Stimulated activated CD4-positive, alpha-beta T cell treated with anti-CD3 and anti-CD28 coated beads, TNF-alpha, amount 100 ng/mL, for 48 hours (primary cell): Measurements from ENCODE around the gene CRYL1.

Experiments
- DNase-seq, 3 donors: peaks; one replicate each; pipeline ENCODE4 v3.0.0-alpha.2; 2020; ENCODE audit warnings: low read depth in 3 of 3

CRYL1 gene

DNA sequence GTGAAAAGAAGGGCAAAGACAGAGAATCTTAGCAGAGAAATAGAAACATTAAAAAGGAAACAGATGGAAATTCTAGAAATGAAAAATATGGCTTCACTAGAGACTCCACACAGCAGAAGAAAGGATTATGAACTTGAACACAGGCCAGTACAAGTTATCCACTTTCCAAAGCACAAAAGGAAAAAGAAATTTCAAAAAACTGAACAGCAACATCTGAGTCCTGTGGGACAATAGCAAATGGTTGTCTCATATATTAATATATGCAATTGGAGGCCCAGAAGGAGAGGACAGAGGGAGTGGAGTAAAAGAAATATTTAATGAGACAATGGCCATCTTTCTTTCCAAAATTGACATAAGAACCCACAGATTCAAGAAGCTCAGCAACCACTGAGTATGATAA is 151.8 kb downstream of the CRYL1 start:
- no peak for DNase-seq

DNA sequence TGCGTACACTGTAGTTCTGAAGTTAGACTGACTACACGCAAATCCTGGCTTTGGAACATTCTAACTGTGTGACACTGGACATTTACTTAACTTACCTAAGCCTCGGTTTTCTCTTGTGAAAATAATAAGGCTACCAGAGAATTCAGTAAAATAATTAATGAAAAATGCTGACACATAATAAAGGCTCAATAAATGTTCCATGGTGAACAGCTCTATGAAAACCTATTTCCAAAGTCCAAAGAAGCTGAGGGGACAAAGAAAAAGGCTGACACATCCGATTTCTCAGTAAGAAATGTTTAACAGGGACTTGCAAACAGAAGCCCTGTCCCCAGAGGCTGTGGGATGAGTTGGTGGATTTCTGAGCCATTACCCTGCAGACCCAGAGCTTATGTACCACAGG is 153.8 kb downstream of the CRYL1 start:
- no peak for DNase-seq

DNA sequence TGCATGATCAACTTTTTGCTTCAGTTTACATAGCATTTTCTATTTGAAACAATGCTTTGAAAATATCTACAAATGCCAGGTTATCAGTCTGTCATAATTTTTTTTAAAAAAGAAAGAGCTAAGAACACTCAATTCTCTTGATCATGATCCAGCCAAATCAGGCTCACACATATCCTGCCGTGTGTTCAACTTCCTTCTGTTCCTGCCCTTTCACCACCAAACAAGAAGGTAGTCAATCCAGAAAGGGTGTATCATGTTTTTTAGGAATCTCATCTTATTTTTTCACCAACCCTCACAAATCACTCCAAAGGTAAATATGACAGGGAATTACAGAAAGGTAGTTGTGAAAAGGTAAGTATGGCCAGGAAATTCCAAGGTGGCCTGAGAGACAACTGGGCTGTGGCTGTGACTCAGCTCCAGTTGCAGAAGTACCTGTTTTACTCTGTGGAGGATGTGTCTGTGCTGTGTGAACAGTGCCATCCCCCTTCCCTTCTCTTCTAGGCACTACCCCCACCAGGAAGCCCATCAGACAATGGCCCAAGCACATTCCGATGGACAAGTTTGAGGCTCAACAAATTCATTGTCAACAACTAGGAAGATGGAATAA is 154.7 kb downstream of the CRYL1 start:
- DNase-seq = no peak

DNA sequence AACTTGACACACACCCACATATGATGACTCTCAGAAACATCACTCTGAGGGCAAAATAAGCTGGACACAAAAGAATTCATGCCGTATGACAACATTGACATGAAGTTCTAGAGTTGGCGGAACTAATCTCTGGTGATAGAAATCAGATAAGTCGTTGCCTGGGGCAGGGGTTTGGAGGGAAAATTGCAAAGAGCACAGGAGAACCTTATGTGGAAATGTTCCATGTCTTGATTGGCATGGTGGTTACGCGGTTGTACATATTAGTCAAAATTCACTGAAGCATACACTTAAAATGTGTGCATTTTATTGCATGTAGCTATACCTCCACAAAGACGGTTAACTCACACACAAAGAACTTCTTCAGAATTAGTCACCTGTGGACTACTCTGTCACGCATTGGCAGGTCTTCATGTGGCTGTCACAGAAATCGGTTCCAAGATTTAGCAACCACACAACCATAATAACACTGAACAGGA is 155.7 kb downstream of the CRYL1 start:
- DNase-seq = no peak

DNA sequence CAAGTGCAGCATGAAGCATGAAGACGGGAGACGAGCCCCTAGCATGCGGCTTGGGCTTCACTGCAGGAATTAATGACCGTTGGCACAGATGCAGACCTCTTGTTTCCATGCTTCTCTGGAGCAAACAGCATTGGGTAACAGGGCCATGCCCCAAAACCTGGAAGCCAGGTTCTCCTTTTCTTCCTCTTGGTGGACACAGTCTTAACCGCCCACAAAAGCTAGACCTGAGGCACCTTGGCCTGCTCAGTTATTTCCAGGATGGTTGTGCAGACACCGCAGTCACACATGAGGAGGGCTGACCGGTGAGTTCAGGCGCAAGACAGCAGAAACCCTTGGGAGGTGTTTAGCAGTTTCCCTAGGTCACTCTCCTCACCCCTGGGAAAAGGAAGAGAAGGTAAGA is 159.6 kb downstream of the CRYL1 start:
- DNase-seq = no peak

DNA sequence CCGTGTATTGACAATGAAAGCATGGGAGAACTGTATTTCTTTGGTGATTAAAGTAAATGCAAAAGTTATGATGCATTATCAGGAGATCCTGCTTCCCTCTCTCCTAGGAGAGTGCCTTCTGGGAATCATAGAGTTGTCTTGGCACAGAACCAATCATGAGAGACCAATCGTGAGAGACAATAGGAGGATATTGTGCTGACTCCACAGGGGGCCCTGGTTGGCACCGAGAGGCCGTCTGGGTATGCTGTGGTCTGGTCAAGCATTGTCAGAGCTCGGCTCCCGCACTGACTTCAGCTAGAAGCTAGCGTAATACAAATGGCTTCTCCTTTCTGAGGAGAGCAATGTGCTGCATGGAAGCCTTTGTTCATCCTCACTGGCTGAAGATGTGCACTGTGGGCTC is 162.1 kb downstream of the CRYL1 start:
- no peak for DNase-seq

DNA sequence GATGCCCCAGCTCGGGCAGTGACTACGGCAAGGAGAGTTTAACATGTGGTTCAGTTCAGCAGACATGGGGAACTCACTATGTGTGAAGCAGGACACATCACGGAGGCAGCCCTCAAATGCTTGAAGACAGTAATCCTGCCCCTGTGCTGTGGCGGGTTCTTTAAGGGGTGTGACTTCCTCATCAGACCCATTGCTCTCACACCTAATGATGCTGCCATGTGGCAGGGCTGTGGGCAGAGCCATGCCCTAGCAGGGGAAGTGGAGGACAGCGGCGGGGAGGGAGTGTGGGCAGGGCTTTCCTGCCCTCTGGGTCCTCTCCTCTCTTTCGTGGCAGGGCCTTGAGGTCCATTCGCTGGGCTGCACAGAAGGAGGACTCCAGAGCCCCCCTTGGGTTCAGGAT is 162.5 kb downstream of the CRYL1 start:
- DNase-seq = no peak

DNA sequence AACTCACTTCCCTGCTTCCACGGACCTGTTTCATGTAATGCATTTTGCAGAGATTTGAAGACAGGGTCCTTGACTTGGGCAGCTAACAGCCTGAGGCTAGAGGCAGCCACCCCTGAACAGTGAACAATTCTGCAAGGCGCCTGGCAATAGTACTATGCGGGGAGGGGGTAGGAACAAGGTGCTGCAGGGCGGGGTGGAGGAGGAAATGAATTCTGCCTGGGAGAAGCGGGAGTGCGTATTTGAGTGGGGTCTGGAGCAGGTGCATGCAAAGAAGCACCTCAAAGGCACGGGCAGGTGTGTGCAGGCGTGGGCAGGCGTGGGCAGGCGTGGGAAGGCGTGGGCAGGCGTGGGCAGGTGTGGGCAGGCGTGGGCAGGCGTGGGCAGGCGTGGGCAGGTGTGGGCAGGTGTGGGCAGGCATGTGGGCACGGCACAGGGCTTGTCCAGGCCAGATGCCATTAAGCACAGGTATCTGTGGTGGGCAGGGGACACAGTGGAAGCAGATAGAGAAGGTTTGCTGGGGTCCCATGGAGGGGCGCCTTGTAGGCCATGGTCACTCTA is 163.1 kb downstream of the CRYL1 start:
- DNase-seq = no peak

DNA sequence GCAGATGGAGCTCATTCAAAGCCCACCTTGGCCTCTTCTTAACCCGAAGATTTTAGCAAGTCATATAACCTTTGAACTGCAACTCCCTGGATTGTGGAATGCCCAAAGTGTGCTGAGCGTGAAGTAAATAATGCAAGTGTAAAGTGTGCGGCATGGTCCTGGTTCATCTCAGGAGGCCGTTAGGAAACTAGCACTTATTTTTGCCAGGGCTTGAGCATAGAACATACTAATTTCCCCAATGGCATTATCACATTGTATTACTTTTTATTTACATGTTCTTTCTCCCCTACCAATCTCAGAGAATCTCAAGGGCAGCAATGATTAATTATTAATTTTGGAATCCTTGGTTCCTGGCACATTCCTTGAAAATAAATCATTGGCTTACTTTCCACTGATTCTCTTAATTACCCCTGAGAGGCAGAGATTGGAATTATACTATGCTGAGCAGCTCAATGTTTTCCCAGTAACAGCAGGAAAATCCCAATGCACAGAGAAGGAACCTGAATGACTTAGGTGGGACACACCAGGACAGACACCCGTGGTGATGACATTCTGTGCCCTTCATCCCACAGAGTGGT is 164.7 kb downstream of the CRYL1 start:
- no peak for DNase-seq

DNA sequence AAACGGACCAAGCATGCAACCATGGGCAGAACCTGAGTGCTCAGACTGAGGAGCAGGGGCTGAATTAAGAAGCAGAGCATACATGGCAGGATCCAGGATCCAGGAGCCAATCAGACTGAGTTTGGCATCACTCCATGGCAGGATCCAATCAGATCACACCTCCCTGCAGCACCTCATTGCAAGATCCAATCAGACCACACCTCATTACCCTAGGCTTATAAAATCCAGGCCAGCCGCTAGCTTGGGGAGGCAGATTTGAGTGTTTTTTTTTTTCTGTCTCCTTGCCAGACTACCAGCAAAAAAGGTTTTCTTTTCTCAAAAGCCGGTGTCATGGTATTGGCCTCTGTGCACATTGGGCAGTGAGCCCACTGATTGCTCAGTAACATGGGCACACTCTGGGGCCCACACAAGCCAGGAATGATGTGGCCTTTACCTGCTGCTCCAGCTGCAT is 165.6 kb downstream of the CRYL1 start:
- no peak for DNase-seq

DNA sequence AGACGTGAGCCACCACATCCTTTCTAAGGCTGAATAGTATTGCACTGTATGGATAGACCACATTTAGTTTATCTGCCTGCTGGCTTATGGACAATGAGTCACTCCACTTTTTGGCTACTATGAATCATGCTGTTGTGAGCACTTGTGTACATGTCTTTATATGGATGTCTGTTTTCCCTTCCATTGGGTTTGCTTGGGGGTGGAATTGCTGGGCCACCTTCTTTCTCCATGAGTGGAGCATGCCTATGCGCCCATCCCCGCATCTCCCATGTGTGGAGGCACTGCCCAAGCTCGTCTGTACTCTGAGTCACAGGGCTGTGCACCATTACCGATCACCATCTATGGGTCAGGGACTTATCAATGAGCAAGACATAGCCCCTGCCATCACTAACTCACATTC is 166.3 kb downstream of the CRYL1 start:
- DNase-seq = no peak

DNA sequence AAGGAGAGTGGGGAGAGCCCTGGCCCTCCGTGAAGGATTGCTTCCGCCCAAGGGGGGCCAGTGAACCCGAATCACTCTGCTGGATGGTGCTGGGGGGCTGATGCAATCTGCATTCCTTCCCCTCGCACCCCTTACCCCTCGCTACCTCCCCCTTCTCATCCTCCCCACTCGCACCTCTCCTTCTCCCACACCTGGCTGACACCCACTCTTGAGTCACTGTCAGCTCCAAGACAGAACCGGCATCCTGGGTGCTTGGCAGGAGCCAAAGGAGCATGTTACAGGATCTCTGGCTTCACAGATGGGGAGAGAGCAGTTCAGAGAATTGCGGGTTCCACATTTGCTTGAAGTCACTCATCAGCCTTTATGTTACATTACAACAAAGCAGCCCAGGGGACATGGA is 167.6 kb downstream of the CRYL1 start:
- no peak for DNase-seq

DNA sequence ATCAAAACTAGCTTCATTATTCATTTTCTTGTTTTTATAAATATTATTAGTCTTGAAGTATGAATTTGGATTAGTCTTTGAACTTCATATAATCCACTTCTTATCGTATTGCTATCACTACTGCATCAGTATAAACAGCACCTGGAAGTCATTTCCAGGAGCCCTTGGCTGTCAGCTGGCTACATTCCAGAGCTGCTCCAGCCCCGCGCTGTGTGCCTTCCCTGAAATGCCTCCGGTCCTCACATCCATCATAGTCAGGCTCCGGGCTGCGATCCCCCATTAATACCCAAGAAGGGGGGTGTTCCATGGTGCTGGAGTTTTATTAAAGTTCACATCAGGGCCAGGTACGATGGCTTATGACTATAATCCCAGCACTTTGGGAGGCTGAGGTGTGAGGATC is 169.2 kb downstream of the CRYL1 start:
- DNase-seq = no peak

DNA sequence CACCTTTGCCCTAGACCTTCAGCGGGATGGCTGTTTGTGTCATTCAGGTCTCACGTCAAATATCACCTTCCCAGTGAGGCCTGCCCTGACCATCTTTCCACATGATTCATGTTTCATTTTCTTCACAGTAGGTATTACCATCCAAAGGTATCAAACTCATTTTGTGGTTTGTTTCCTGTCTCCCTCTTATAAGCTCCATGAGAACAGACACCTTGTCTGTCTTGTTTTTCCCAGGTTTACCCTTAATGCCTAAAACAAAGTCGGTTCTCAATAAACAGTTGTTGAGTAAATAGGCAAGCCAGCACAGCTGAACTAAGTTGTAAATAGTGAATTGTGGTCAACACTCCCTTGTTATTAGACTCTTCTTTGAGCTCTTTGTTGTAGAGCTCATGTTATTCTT is 170.9 kb downstream of the CRYL1 start:
- DNase-seq = no peak

DNA sequence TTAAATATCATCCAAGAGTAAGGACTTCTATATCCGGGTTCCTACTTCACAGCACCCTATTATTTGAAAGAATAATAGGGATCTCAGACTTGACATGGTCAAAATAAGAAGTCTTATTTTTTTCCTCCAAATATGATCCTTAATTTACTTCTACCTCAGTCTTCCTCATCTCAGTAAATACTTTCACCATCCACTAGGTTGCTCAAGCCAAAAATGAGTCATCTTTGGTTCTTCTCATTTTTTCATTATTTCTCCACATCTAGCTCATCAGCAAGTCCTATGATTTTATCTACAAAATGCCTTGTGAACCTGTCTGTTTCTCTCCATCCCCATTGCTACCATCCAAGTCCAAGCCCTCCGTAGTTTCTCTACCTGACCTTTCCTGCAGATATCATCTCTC is 171.7 kb downstream of the CRYL1 start:
- DNase-seq = no peak
